Cardiac septum (tissue), 1 donor: Measurements from ENCODE around the gene RADIL. TPM values are rescaled to one million over a fixed set of nuclear protein-coding genes. Genes with fewer than 3 reads are reported as not detected.

Source experiments
- microRNA-seq: library from miRNA; unstranded; fragments of <30 nt; microRNA quantifications from one replicate; pipeline ENCODE4 v1.2.0, GENCODE V29; 2020
- total RNA-seq: library from RNA; stranded (reverse); fragmentation: NEBNext Ultra II Directional; extraction: Animal tissue kit (Norgen Biotek cat#: 25700); gene quantifications from one replicate; pipeline ENCODE4 v1.2.1, GENCODE V29; 2021
- donor health status: DM: no; HTN: no; CAD: no.

RADIL gene
- total RNA-seq, 1 donor from 2014 or later, result 2.5 TPM

Small RNAs within 50 kb of the gene (microRNA-seq; reads per million reads assigned to microRNA genes)
- not detected for gene MIR4656

Other genes with a start within 250 kb of the RADIL start
- 29.7 TPM for gene FOXK1, start 201.4 kb downstream of the RADIL start, total RNA-seq
- 15.9 TPM for gene AP5Z1, start 108.1 kb downstream of the RADIL start, total RNA-seq
- 0.05 TPM for gene PAPOLB, start 21.7 kb downstream of the RADIL start, total RNA-seq
- gene MMD2, start 75.5 kb upstream of the RADIL start, total RNA-seq, result not detected
- 9.6 TPM for gene RBAK, start 162.1 kb upstream of the RADIL start, total RNA-seq